ENCODE measurements around the gene MOB3B. TPM values are rescaled to one million over a fixed set of nuclear protein-coding genes. Genes with fewer than 3 reads are reported as not detected.

Gene MOB3B
- total and polyA plus RNA-seq, 2 of the 13 experiments (the other 11 are each of a cell fraction or from before 2014, with no cell fraction given): 0.03 to 0.09 TPM

DNA sequence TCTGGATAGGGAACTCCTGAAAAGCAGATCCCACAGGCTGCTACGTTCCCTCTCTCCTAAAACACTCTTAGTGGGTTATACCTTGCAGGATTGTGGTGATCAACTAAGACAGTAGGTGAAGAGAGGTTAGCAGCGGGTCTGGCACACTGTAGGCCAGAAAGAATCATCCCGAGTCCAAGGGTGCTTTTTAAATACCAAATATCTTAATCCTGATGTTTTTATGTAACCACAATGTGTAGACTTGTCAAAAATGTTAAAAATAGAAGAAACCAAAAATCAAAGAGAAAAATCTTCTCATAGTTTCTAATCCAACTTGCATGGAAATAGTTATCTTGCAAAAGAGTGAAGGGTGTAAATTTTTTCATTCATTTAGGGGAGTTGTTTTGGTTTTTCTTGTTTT lies 57.8 kb downstream of the MOB3B start (continued):
- TF ChIP-seq, protein P1, sequence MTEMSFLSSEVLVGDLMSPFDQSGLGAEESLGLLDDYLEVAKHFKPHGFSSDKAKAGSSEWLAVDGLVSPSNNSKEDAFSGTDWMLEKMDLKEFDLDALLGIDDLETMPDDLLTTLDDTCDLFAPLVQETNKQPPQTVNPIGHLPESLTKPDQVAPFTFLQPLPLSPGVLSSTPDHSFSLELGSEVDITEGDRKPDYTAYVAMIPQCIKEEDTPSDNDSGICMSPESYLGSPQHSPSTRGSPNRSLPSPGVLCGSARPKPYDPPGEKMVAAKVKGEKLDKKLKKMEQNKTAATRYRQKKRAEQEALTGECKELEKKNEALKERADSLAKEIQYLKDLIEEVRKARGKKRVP (CRISPR knock-in tag; IDR thresholded peaks at IDR 0.05): no peak
- TF ChIP-seq, protein P2, sequence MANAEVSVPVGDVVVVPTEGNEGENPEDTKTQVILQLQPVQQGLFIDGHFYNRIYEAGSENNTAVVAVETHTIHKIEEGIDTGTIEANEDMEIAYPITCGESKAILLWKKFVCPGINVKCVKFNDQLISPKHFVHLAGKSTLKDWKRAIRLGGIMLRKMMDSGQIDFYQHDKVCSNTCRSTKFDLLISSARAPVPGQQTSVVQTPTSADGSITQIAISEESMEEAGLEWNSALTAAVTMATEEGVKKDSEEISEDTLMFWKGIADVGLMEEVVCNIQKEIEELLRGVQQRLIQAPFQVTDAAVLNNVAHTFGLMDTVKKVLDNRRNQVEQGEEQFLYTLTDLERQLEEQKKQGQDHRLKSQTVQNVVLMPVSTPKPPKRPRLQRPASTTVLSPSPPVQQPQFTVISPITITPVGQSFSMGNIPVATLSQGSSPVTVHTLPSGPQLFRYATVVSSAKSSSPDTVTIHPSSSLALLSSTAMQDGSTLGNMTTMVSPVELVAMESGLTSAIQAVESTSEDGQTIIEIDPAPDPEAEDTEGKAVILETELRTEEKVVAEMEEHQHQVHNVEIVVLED (CRISPR knock-in tag; IDR thresholded peaks at IDR 0.05; ENCODE audit: borderline replicate concordance): no peak
- TF ChIP-seq ZNF775 (CRISPR knock-in tag; IDR thresholded peaks at IDR 0.05; ENCODE audit: borderline replicate concordance) (no peak), PHB2 (IDR thresholded peaks at IDR 0.05; ENCODE audit: partially characterized antibody) (no peak), SKI (IDR thresholded peaks at IDR 0.05; ENCODE audit: partially characterized antibody) (no peak), SP1 (IDR thresholded peaks at IDR 0.05) (no peak), SP1 (CRISPR knock-in tag; IDR thresholded peaks at IDR 0.05) (no peak), CEBPG (CRISPR knock-in tag; IDR thresholded peaks at IDR 0.05) (no peak), SALL2 (CRISPR knock-in tag; IDR thresholded peaks at IDR 0.05) (no peak)
- TF ChIP-seq, protein P3, sequence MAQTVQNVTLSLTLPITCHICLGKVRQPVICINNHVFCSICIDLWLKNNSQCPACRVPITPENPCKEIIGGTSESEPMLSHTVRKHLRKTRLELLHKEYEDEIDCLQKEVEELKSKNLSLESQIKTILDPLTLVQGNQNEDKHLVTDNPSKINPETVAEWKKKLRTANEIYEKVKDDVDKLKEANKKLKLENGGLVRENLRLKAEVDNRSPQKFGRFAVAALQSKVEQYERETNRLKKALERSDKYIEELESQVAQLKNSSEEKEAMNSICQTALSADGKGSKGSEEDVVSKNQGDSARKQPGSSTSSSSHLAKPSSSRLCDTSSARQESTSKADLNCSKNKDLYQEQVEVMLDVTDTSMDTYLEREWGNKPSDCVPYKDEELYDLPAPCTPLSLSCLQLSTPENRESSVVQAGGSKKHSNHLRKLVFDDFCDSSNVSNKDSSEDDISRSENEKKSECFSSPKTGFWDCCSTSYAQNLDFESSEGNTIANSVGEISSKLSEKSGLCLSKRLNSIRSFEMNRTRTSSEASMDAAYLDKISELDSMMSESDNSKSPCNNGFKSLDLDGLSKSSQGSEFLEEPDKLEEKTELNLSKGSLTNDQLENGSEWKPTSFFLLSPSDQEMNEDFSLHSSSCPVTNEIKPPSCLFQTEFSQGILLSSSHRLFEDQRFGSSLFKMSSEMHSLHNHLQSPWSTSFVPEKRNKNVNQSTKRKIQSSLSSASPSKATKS (CRISPR knock-in tag; IDR thresholded peaks at IDR 0.05): no peak
- TF ChIP-seq, protein P4, sequence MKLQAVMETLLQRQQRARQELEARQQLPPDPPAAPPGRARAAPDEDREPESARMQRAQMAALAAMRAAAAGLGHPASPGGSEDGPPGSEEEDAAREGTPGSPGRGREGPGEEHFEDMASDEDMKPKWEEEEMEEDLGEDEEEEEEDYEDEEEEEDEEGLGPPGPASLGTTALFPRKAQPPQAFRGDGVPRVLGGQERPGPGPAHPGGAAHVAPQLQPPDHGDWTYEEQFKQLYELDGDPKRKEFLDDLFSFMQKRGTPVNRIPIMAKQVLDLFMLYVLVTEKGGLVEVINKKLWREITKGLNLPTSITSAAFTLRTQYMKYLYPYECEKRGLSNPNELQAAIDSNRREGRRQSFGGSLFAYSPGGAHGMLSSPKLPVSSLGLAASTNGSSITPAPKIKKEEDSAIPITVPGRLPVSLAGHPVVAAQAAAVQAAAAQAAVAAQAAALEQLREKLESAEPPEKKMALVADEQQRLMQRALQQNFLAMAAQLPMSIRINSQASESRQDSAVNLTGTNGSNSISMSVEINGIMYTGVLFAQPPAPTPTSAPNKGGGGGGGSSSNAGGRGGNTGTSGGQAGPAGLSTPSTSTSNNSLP (IDR thresholded peaks at IDR 0.05; ENCODE audit: low read depth, low read length): no peak
- TF ChIP-seq, protein P5, sequence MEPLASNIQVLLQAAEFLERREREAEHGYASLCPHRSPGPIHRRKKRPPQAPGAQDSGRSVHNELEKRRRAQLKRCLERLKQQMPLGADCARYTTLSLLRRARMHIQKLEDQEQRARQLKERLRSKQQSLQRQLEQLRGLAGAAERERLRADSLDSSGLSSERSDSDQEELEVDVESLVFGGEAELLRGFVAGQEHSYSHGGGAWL (CRISPR knock-in tag; IDR thresholded peaks at IDR 0.05): no peak

Data from HepG2 (cell line).